ENCODE results near the gene KCNQ1.

The KCNQ1 gene

GRCh38 chr11:2847561-2847960 is 402.8 kb downstream of the KCNQ1 start:
- DNase-seq (ENCODE audit: low read depth) = no peak
- no peak overlapping the region for H3K4me3 ChIP-seq (ENCODE audit: control insufficient read depth, low read depth, low read length)
- no peak for TF ChIP-seq CTCF (IDR thresholded peaks at IDR 0.05; ENCODE audit: control insufficient read depth, insufficient read depth, low read depth, low read length, missing control alignments)

GRCh38 chr11:2848497-2848896 is 403.7 kb downstream of the KCNQ1 start:
- DNase-seq (ENCODE audit: low read depth) = no peak
- H3K4me3 ChIP-seq (ENCODE audit: control insufficient read depth, low read depth, low read length) = no peak overlapping the region
- no peak for TF ChIP-seq CTCF (IDR thresholded peaks at IDR 0.05; ENCODE audit: control insufficient read depth, insufficient read depth, low read depth, low read length, missing control alignments)

GRCh38 chr11:2849994-2850770 is 405.4 kb downstream of the KCNQ1 start:
- no peak overlapping the region for H3K4me3 ChIP-seq (ENCODE audit: control insufficient read depth, low read depth, low read length)
- TF ChIP-seq CTCF (IDR thresholded peaks at IDR 0.05; ENCODE audit: control insufficient read depth, insufficient read depth, low read depth, low read length, missing control alignments) = no peak
- no peak for DNase-seq (ENCODE audit: low read depth)

- DNase-seq (ENCODE audit: low read depth) = no peak
- no peak for TF ChIP-seq CTCF (IDR thresholded peaks at IDR 0.05; ENCODE audit: control insufficient read depth, insufficient read depth, low read depth, low read length, missing control alignments)
- no peak overlapping the region for H3K4me3 ChIP-seq (ENCODE audit: control insufficient read depth, low read depth, low read length)
Observed at GRCh38 chr11:2853401-2853800, 408.6 kb downstream of the KCNQ1 start.

- no peak for TF ChIP-seq CTCF (IDR thresholded peaks at IDR 0.05; ENCODE audit: control insufficient read depth, insufficient read depth, low read depth, low read length, missing control alignments)
- DNase-seq (ENCODE audit: low read depth) = no peak
- H3K4me3 ChIP-seq (ENCODE audit: control insufficient read depth, low read depth, low read length) = no peak overlapping the region
Observed at GRCh38 chr11:2853997-2854560, 409.3 kb downstream of the KCNQ1 start.

GRCh38 chr11:2855162-2855561 is 410.4 kb downstream of the KCNQ1 start:
- no peak for TF ChIP-seq CTCF (IDR thresholded peaks at IDR 0.05; ENCODE audit: control insufficient read depth, insufficient read depth, low read depth, low read length, missing control alignments)
- H3K4me3 ChIP-seq (ENCODE audit: control insufficient read depth, low read depth, low read length) = no peak overlapping the region
- DNase-seq (ENCODE audit: low read depth) = no peak
